HG02938 (cell line): ENCODE results near the gene TBX10.
"Not testable (repeated sequence)": the region's sequence is repeated elsewhere in the genome, so short reads cannot be mapped to it uniquely, and the experiment has no call there.

Experiments used
- ATAC-seq: cut with Tn5 transposase; IDR thresholded peaks from one replicate; pipeline ENCODE4 v1.9.1; 2021; ENCODE audit warnings: mild to moderate bottlenecking, moderate library complexity; ENCODE audit not compliant: unreplicated experiment

Gene TBX10

DNA sequence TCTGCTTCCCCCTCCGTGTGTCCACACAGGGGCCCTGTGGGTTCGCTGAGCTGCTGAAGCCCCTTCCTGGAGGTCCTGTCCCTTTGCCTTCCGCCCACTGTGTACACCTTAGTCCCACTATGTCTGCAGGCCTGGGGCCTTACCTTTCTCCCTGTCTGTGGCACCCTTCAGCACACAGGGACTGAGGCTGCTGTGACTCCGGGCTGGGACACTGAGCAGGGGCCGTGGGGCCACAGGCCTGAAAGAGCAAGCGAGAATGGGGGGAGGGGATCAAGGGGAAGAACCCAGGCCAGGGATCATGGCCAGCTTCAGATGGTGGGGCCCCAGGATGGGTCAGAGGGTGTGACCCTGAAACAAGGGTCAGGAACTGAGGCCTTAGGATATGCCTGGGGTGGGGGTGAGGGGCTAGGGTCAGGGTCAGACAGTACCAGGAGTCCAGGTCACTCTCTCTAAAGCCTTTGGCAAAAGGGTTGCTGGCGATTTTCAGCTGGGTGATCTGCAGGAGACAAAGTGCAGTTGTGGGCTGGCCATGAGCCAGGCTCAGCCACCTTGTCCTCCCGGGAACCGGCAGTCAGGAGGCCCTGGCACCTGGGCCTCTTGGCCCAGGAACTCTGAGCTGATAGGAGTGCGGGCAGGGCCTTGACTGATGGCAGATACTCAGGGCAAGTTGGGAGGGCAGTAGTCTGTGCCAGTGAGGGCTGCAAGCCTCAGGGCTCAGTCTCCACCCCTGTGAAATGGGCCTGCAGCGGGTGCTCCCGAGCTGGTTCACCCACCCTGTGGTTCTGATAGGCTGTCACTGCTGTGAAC is 7.2 kb downstream of the TBX10 start:
- ATAC-seq: no peak

DNA sequence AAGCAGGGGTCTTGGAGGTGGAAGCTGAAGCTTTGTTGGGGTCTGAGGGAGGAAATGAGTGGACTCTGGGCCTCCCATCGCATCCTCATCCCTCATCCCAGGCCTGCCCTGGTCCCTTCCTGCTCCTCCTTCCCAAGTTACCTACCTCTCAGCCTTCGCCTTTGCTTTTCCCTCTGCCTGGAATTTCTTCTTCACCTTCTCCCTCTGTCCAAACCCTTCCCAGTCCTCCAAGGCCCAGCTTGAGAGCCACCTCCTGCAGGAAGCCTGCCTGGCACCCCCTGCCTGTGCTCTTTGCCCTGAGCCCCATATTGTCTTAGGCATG is 7.7 kb downstream of the TBX10 start:
- no peak for ATAC-seq

GRCh38 chr11:67631411-67631810 is 8.2 kb downstream of the TBX10 start:
- ATAC-seq: no peak

DNA sequence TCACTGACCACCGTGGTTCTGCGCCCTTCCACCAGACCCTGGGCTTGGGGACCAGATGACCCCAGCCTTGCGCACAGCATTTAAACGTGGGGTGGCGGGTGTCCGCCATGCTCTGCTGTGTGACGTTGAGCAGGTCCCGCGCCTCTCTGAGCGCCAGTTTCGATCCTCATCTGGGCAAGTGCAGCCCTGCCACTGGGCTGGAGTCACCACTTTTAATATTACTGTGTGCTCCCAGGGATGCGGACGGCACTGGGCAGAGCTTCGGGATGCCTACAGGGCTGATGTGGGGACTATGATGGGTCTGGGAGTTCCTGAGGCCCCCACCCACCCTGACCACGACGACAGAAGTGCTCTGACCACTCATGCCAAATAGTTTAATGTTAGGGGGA is 8.6 kb downstream of the TBX10 start:
- ATAC-seq: no peak

- peak; percentile 46 for ATAC-seq
These were observed 9.2 kb downstream of the TBX10 start for GRCh38 chr11:67630228-67630942.

DNA sequence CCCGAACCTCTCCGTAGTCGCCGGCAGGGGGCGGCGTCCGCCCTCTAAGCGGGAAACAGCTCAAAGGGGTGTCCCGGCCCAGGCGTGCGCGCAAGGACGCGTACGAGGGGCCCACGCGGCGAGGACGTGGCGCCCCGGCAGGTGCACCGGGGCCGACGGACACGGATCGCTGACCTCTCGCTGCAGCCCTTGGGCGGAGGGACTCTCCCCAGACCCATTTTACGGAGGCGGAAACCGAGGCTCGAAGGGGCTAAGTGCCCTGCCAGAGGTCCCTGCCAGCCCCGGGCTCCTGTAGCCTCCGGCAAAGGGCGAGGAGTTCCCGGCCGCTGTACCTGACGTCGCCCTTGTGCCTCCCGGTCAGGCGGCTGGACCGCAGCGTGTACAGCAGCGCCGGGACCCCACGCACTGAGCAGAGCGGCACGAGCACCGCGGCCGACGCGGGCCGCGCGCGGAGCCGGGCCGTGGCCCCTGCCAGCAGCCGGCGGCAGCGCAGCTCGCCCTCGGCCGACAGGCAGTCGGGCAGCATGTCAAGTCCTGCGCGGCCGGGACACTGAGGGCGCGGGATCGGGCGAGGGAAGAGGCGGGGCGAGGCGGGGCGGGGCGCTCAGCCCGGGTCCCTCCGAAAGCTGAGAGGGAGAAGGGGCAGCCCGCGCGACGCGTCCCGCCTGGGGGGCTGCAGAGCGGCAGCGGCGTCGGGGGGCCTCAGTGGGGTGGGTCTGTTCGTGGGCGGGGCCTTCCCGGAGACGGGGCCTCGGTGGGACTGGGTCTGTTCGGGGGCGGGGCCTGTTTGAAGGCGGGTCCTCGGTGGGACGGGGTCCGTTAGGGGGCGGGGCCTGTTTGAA is 10.0 kb downstream of the TBX10 start, which contains the start of gene NUDT8:
TSS of gene NUDT8 (minus strand) at position 552 of the 842 bp plus-strand sequence. CDS start at position 526, 26 bp downstream.
- ATAC-seq: peak; percentile 39

- ATAC-seq: no peak
These were observed 10.7 kb downstream of the TBX10 start for GRCh38 chr11:67628710-67629385.

- no peak for ATAC-seq
These were observed 11.5 kb downstream of the TBX10 start for GRCh38 chr11:67627812-67628624.

GRCh38 chr11:67627441-67627811 is 12.1 kb downstream of the TBX10 start:
- no peak for ATAC-seq

DNA sequence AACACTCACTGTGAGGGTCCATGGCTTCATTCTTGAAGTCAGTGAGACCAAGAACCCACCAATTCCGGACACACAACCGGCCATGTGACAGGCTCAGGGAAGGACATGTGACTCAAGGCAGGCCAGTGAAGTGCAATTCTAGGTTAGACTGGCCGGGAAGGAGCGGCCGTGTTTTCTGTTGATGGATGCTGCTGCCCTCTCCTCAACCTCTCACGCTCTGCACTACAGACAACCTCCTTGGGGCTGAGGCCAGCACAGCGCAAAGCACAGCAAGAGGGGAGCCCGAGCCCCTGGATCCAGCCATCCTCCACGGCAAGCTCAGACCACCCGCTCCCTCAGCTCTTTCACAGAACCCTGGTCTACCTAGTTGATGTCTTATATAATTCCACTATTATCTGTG is 12.6 kb downstream of the TBX10 start:
- ATAC-seq: no peak

DNA sequence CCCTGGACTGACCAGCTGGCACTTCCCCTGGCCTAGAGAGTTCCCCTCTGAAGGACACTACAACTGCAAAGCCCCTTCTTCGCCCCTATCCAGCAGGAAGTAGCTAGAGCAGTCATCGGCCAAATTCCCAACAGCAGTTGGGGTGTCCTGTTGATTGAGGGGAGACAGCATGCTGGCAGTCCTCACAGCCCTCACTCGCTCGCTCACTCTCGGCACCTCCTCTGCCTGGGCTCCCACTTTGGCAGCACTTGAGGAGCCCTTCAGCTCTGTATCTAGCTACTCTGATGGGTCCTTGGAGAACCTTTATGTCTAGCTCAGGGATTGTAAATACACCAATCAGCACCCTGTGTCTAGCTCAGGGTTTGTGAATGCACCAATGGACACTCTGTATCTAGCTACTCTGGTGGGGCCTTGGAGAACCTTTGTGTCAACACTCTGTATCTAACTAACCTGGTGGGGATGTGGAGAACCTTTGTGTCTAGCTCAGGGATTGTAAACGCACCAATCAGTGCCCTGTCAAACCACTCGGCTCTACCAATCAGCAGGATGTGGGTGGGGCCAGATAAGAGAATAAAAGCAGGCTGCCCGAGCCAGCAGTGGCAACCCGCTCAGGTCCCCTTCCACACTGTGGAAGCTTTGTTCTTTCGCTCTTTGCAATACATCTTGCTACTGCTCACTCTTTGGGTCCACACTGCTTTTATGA is 13.3 kb downstream of the TBX10 start:
- not testable (repeated sequence) for ATAC-seq

- not testable (repeated sequence) for ATAC-seq
These were observed 15.8 kb downstream of the TBX10 start for GRCh38 chr11:67623795-67624194.

GRCh38 chr11:67622905-67623304 is 16.7 kb downstream of the TBX10 start:
- not testable (repeated sequence) for ATAC-seq

DNA sequence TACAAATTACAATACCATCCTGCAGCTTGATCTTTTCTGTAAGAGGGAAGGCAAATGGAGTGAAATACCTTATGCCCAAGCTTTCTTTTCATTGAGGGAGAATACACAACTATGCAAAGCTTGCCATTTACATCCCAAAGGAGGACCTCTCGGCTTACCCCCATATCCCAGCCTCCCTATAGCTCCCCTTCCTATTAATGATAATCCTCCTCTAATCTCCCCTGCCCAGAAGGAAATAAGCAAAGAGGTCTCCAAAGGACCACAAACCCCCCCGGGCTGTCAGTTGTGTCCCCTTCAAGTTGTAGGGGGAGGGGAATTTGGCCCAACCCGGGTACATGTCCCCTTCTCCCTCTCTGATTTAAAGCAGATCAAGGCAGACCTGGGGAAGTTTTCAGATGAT is 17.6 kb downstream of the TBX10 start:
- ATAC-seq: not testable (repeated sequence)

GRCh38 chr11:67620621-67621020 is 18.9 kb downstream of the TBX10 start:
- ATAC-seq: not testable (repeated sequence)

GRCh38 chr11:67619683-67620618 is 19.6 kb downstream of the TBX10 start:
- ATAC-seq: not testable (repeated sequence)

GRCh38 chr11:67618901-67619659 is 20.5 kb downstream of the TBX10 start:
- not testable (repeated sequence) for ATAC-seq
